ENCODE results near the gene GSK3B. TPM values are rescaled to one million over a fixed set of nuclear protein-coding genes. Genes with fewer than 3 reads are reported as not detected.
A peak's percentile ranks its signal among the peaks of the same experiment; 100 is the strongest.

GSK3B gene
- total RNA-seq, 2 experiments from 2014 or later, result 39.8 to 42.6 TPM

- POLR2A ChIA-PET, result no interaction called here
- no peaks in the 10 kb centered on the region for H3K36me3 Mint-ChIP-seq
- H3K4me3 Mint-ChIP-seq, result no peak overlapping the region
- H3K27ac Mint-ChIP-seq, result no peak overlapping the region
- no peak for DNase-seq
- H3K4me1 Mint-ChIP-seq, result no peaks in the 10 kb centered on the region
- H3K9me3 Mint-ChIP-seq, result no peaks in the 10 kb centered on the region
- H3K27me3 Mint-ChIP-seq, result peaks cover 3% of the 10 kb centered on the region
- no peak for ATAC-seq (ENCODE audit: low read depth)
These were observed 277.2 kb downstream of the GSK3B start for GRCh38 chr3:119817071-119817470.

- no peaks in the 10 kb centered on the region for H3K9me3 Mint-ChIP-seq
- no peak overlapping the region for H3K4me3 Mint-ChIP-seq
- DNase-seq (no peak), ATAC-seq (ENCODE audit: low read depth) (no peak)
- peaks cover 3% of the 10 kb centered on the region for H3K4me1 Mint-ChIP-seq
- peaks cover 3% of the 10 kb centered on the region for H3K27me3 Mint-ChIP-seq
- POLR2A ChIA-PET, result no interaction called here
- H3K27ac Mint-ChIP-seq, result no peak overlapping the region
- H3K36me3 Mint-ChIP-seq, result no peaks in the 10 kb centered on the region
These were observed 278.5 kb downstream of the GSK3B start for GRCh38 chr3:119815716-119816115.

GRCh38 chr3:119812491-119813058 is 281.7 kb downstream of the GSK3B start:
- H3K27me3 Mint-ChIP-seq, result no peaks in the 10 kb centered on the region
- no peak overlapping the region for H3K4me3 Mint-ChIP-seq
- H3K4me1 Mint-ChIP-seq, result peaks cover 8% of the 10 kb centered on the region
- POLR2A ChIA-PET, result no interaction called here
- DNase-seq (no peak), ATAC-seq (ENCODE audit: low read depth) (no peak)
- no peak overlapping the region for H3K27ac Mint-ChIP-seq
- no peaks in the 10 kb centered on the region for H3K9me3 Mint-ChIP-seq
- no peaks in the 10 kb centered on the region for H3K36me3 Mint-ChIP-seq

GRCh38 chr3:119810018-119810435 is 284.2 kb downstream of the GSK3B start:
- H3K4me1 Mint-ChIP-seq, result peaks cover 8% of the 10 kb centered on the region
- no peaks in the 10 kb centered on the region for H3K36me3 Mint-ChIP-seq
- peaks cover 11% of the 10 kb centered on the region for H3K27me3 Mint-ChIP-seq
- POLR2A ChIA-PET, result interaction anchor here (0.6 to 1.1 kb wide), 2 partner anchors 161 to 285 kb away, joined by 3 to 4 read pairs; no protein-coding TSS in a partner anchor
- peak overlapping the region; percentile 62 for H3K27ac Mint-ChIP-seq
- peak; percentile 81 for ATAC-seq (ENCODE audit: low read depth)
- peak overlapping the region; percentile 82 for H3K4me3 Mint-ChIP-seq
- H3K9me3 Mint-ChIP-seq, result no peaks in the 10 kb centered on the region
- peak; percentile 69 for DNase-seq

- H3K9me3 Mint-ChIP-seq, result no peaks in the 10 kb centered on the region
- POLR2A ChIA-PET, result interaction anchor here (0.6 to 1.1 kb wide), 2 partner anchors 161 to 286 kb away, joined by 3 to 4 read pairs; no protein-coding TSS in a partner anchor
- ATAC-seq (ENCODE audit: low read depth) (peak; percentile 24), DNase-seq (no peak)
- H3K4me3 Mint-ChIP-seq, result peak overlapping the region; percentile 82
- H3K4me1 Mint-ChIP-seq, result peaks cover 8% of the 10 kb centered on the region
- H3K27me3 Mint-ChIP-seq, result peaks cover 11% of the 10 kb centered on the region
- no peaks in the 10 kb centered on the region for H3K36me3 Mint-ChIP-seq
- peak overlapping the region; percentile 62 for H3K27ac Mint-ChIP-seq
These were observed 284.8 kb downstream of the GSK3B start for GRCh38 chr3:119809249-119810017.

GRCh38 chr3:119808843-119809242 is 285.4 kb downstream of the GSK3B start:
- H3K4me3 Mint-ChIP-seq, result peak overlapping the region; percentile 26
- DNase-seq, result no peak
- peaks cover 8% of the 10 kb centered on the region for H3K4me1 Mint-ChIP-seq

GRCh38 chr3:119808244-119808643 is 286.0 kb downstream of the GSK3B start:
- no peak for ATAC-seq (ENCODE audit: low read depth)
- no peak for DNase-seq
- peaks cover 11% of the 10 kb centered on the region for H3K27me3 Mint-ChIP-seq
- no peaks in the 10 kb centered on the region for H3K36me3 Mint-ChIP-seq
- POLR2A ChIA-PET, result no interaction called here
- no peak overlapping the region for H3K27ac Mint-ChIP-seq
- H3K9me3 Mint-ChIP-seq, result no peaks in the 10 kb centered on the region
- H3K4me1 Mint-ChIP-seq, result peaks cover 8% of the 10 kb centered on the region
- H3K4me3 Mint-ChIP-seq, result no peak overlapping the region

More at GRCh38 chr3:119808843-119809242, 285.4 kb downstream of the GSK3B start:
- H3K36me3 Mint-ChIP-seq, result no peaks in the 10 kb centered on the region
- H3K27ac Mint-ChIP-seq, result no peak overlapping the region
- H3K9me3 Mint-ChIP-seq, result no peaks in the 10 kb centered on the region
- POLR2A ChIA-PET, result no interaction called here
- no peak for ATAC-seq (ENCODE audit: low read depth)
- peaks cover 11% of the 10 kb centered on the region for H3K27me3 Mint-ChIP-seq

GRCh38 chr3:119800844-119801243 is 293.4 kb downstream of the GSK3B start:
- no peaks in the 10 kb centered on the region for H3K9me3 Mint-ChIP-seq
- no peak for DNase-seq
- no peak overlapping the region for H3K4me3 Mint-ChIP-seq
- H3K27me3 Mint-ChIP-seq, result peaks cover 25% of the 10 kb centered on the region
- no peak for ATAC-seq (ENCODE audit: low read depth)
- H3K4me1 Mint-ChIP-seq, result no peaks in the 10 kb centered on the region
- no peak overlapping the region for H3K27ac Mint-ChIP-seq
- POLR2A ChIA-PET, result no interaction called here
- H3K36me3 Mint-ChIP-seq, result no peaks in the 10 kb centered on the region

GRCh38 chr3:119796785-119797184 is 297.5 kb downstream of the GSK3B start:
- no peak for ATAC-seq (ENCODE audit: low read depth)
- Mint-ChIP-seq H3K27me3 (peaks cover 22% of the 10 kb centered on the region), H3K4me3 (no peak overlapping the region), H3K36me3 (no peaks in the 10 kb centered on the region), H3K9me3 (no peaks in the 10 kb centered on the region), H3K4me1 (no peaks in the 10 kb centered on the region), H3K27ac (no peak overlapping the region)
- POLR2A ChIA-PET, result no interaction called here
- DNase-seq, result no peak

- DNase-seq (no peak), ATAC-seq (ENCODE audit: low read depth) (no peak)
- no peaks in the 10 kb centered on the region for H3K9me3 Mint-ChIP-seq
- no peaks in the 10 kb centered on the region for H3K36me3 Mint-ChIP-seq
- no peaks in the 10 kb centered on the region for H3K4me1 Mint-ChIP-seq
- H3K27me3 Mint-ChIP-seq, result peaks cover 18% of the 10 kb centered on the region
- POLR2A ChIA-PET, result no interaction called here
- no peak overlapping the region for H3K4me3 Mint-ChIP-seq
- no peak overlapping the region for H3K27ac Mint-ChIP-seq
These were observed 297.9 kb downstream of the GSK3B start for GRCh38 chr3:119796368-119796767.

GRCh38 chr3:119795849-119796248 is 298.4 kb downstream of the GSK3B start:
- H3K4me3 Mint-ChIP-seq, result no peak overlapping the region
- H3K36me3 Mint-ChIP-seq, result no peaks in the 10 kb centered on the region
- POLR2A ChIA-PET, result no interaction called here
- H3K27ac Mint-ChIP-seq, result no peak overlapping the region
- DNase-seq (no peak), ATAC-seq (ENCODE audit: low read depth) (no peak)
- peaks cover 17% of the 10 kb centered on the region for H3K27me3 Mint-ChIP-seq
- no peaks in the 10 kb centered on the region for H3K9me3 Mint-ChIP-seq
- H3K4me1 Mint-ChIP-seq, result no peaks in the 10 kb centered on the region

GRCh38 chr3:119794971-119795612 is 299.2 kb downstream of the GSK3B start:
- no peaks in the 10 kb centered on the region for H3K4me1 Mint-ChIP-seq
- peaks cover under 1% of the 10 kb centered on the region for H3K9me3 Mint-ChIP-seq
- POLR2A ChIA-PET, result no interaction called here
- no peak overlapping the region for H3K4me3 Mint-ChIP-seq
- DNase-seq (no peak), ATAC-seq (ENCODE audit: low read depth) (no peak)
- H3K27me3 Mint-ChIP-seq, result peaks cover 12% of the 10 kb centered on the region
- no peak overlapping the region for H3K27ac Mint-ChIP-seq
- H3K36me3 Mint-ChIP-seq, result no peaks in the 10 kb centered on the region

- no peak overlapping the region for H3K27ac Mint-ChIP-seq
- ATAC-seq (ENCODE audit: low read depth), result no peak
- no peaks in the 10 kb centered on the region for H3K36me3 Mint-ChIP-seq
- no peak overlapping the region for H3K4me3 Mint-ChIP-seq
- peaks cover 3% of the 10 kb centered on the region for H3K9me3 Mint-ChIP-seq
- H3K27me3 Mint-ChIP-seq, result peaks cover 12% of the 10 kb centered on the region
- no peaks in the 10 kb centered on the region for H3K4me1 Mint-ChIP-seq
- no peak for DNase-seq
- POLR2A ChIA-PET, result no interaction called here
These were observed 299.8 kb downstream of the GSK3B start for GRCh38 chr3:119794401-119794800.

- Mint-ChIP-seq H3K9me3 (peaks cover 3% of the 10 kb centered on the region), H3K4me3 (no peak overlapping the region), H3K27me3 (peaks cover 6% of the 10 kb centered on the region), H3K27ac (no peak overlapping the region), H3K4me1 (peaks cover 1% of the 10 kb centered on the region), H3K36me3 (peaks cover under 1% of the 10 kb centered on the region)
- POLR2A ChIA-PET, result no interaction called here
- no peak for ATAC-seq (ENCODE audit: low read depth)
- no peak for DNase-seq
These were observed 302.0 kb downstream of the GSK3B start for GRCh38 chr3:119792270-119792669.

Data from activated naive CD8-positive, alpha-beta T cell treated with anti-CD3 and anti-CD28 coated beads, Interleukin-2, amount 10 ng/mL, durations not matched to agents 7 days and 5 days (primary cell).